GM12878 (cell line): Measurements from ENCODE around the gene NPY2R. TPM values are rescaled to one million over a fixed set of nuclear protein-coding genes. Genes with fewer than 3 reads are reported as not detected.

ENCODE experiments used
- ATAC-seq: fragments of 200-7000 bp; cut with Tn5 transposase; 3 replicates; pipeline ENCODE4 v1.9.1; 2020; ENCODE audit warnings: mild to moderate bottlenecking, moderate library complexity
- BruUV-seq: library from RNA; stranded (reverse); fragments of 400-500 nt; replicated peaks from 2 replicates; lab custom pipeline; 2021; lab: Mats Ljungman, UMichigan
- CTCF ChIA-PET: fragments of 300-600 bp; sonication (Branson Sonifier 250); formaldehyde crosslinking; extraction: SDS; loops from one replicate; lab custom pipeline; 2021; ENCODE audit warnings: inconsistent platforms; lab: Yijun Ruan, JAX
- POLR2A ChIA-PET: fragments of 350-600 bp; formaldehyde crosslinking; extraction: SDS; loops from one replicate; lab custom pipeline; 2021; ENCODE audit warnings: inconsistent platforms; lab: Charles Lee
- RAD21 ChIA-PET: fragments of 300-600 bp; sonication (Branson Sonifier 250); formaldehyde crosslinking; loops from one replicate; lab custom pipeline; 2023; ENCODE audit warnings: antibody characterized with exemption; ENCODE audit not compliant: unreplicated experiment; lab: Charles Lee
- SMC1A ChIA-PET: fragments of 300-600 bp; sonication (Branson Sonifier 250); formaldehyde crosslinking; loops from one replicate; lab custom pipeline; 2023; ENCODE audit not compliant: unreplicated experiment, uncharacterized antibody; lab: Charles Lee
- DNase-seq: peaks from one replicate; pipeline ENCODE4 v3.0.0-alpha.2; 2011; ENCODE audit warnings: low read depth, low spot score
- FAIRE-seq: peaks from 3 replicates; lab custom pipeline; 2011; peaks lifted over from hg19 to GRCh38; lab: Jason Lieb, UNC
- H2AFZ ChIP-seq: 2 replicates; pipeline ENCODE4 v1.6.0; 2011; ENCODE audit warnings: low read depth, low read length, control low read depth; ENCODE audit not compliant: control insufficient read depth
- H3K27ac ChIP-seq: 2 replicates; pipeline ENCODE4 v1.5.1; 2011; ENCODE audit warnings: control low read depth; ENCODE audit not compliant: control insufficient read depth, insufficient read depth
- H3K27me3 ChIP-seq, 2 experiments: replicated peaks in 1 of 2; 2 replicates each; pipeline versions ENCODE4 v1.6.0 to v1.6.1; 2011; ENCODE audit warnings: low read length in 1 of 2; ENCODE audit not compliant: control insufficient read depth in 2 of 2, insufficient read depth in 2 of 2
- H3K36me3 ChIP-seq, 2 experiments: 2 replicates each; pipeline ENCODE4 v1.5.1; 2011; ENCODE audit warnings: low read length in 1 of 2; ENCODE audit not compliant: control insufficient read depth in 2 of 2, insufficient read depth in 2 of 2
- H3K4me1 ChIP-seq: 2 replicates; pipeline ENCODE4 v1.6.1; 2011; ENCODE audit warnings: mild to moderate bottlenecking, low read length, moderate library complexity, mixed read lengths; ENCODE audit not compliant: control insufficient read depth, insufficient read depth
- H3K4me2 ChIP-seq: 2 replicates; pipeline ENCODE4 v1.6.0; 2011; ENCODE audit warnings: control low read depth; ENCODE audit not compliant: control insufficient read depth, insufficient read depth
- H3K4me3 ChIP-seq: fragments of 200-600 bp; sonication (generic); 2 replicates; pipeline ENCODE4 v1.5.1; 2016
- H3K79me2 ChIP-seq: 2 replicates; pipeline ENCODE4 v1.6.0; 2011; ENCODE audit warnings: low read length; ENCODE audit not compliant: control insufficient read depth, insufficient read depth
- H3K9ac ChIP-seq: 2 replicates; pipeline ENCODE4 v1.8.0; 2011; ENCODE audit warnings: low read length, control low read depth, mixed read lengths; ENCODE audit not compliant: control insufficient read depth, insufficient read depth
- H3K9me3 ChIP-seq: replicated peaks from 3 replicates; pipeline ENCODE4 v1.5.1; 2011; ENCODE audit warnings: mild to moderate bottlenecking, low read length; ENCODE audit not compliant: control insufficient read depth, insufficient read depth
- H4K20me1 ChIP-seq: 2 replicates; pipeline ENCODE4 v1.6.0; 2011; ENCODE audit not compliant: control insufficient read depth, insufficient read depth
- CREM ChIP-seq: IDR thresholded peaks from 2 replicates; pipeline ENCODE4 v1.6.1; 2014; ENCODE audit warnings: antibody characterized with exemption, low read depth
- ESRRA ChIP-seq: IDR thresholded peaks from 2 replicates; pipeline ENCODE4 v1.6.1; 2012; ENCODE audit warnings: mild to moderate bottlenecking, low read length, improper control_type of control experiment
- HSF1 ChIP-seq: fragments of 150-350 bp; IDR thresholded peaks from 2 replicates; pipeline ENCODE4 v1.6.1; 2014; ENCODE audit warnings: mild to moderate bottlenecking, low read depth, low read length
- KDM1A ChIP-seq: fragments of 200-600 bp; sonication (generic); IDR thresholded peaks from 2 replicates; pipeline ENCODE4 v1.6.1; 2016; ENCODE audit warnings: borderline replicate concordance
- KLF5 ChIP-seq: fragments of 450-650 bp; IDR thresholded peaks from 2 replicates; pipeline ENCODE4 v1.6.1; 2014; ENCODE audit warnings: mild to moderate bottlenecking; ENCODE audit not compliant: partially characterized antibody
- MLLT1 ChIP-seq: fragments of 450-650 bp; IDR thresholded peaks from 2 replicates; pipeline ENCODE4 v1.6.1; 2016; ENCODE audit warnings: mild to moderate bottlenecking
- MTA2 ChIP-seq: fragments of 450-650 bp; IDR thresholded peaks from 2 replicates; pipeline ENCODE4 v1.6.1; 2016; ENCODE audit warnings: low read depth, mild to moderate bottlenecking, moderate library complexity
- NR2C2 ChIP-seq: IDR thresholded peaks from 2 replicates; pipeline ENCODE4 v1.6.1; 2011; ENCODE audit warnings: borderline replicate concordance, low read depth; ENCODE audit not compliant: control insufficient read depth, insufficient read length
- NRF1 ChIP-seq: conservative IDR thresholded peaks from 2 replicates; pipeline ENCODE4 v1.6.1; 2011; ENCODE audit warnings: mild to moderate bottlenecking, low read depth, low read length, improper control_type of control experiment
- PAX8 ChIP-seq: fragments of 450-650 bp; IDR thresholded peaks from 2 replicates; pipeline ENCODE4 v1.6.1; 2017; ENCODE audit warnings: mild to moderate bottlenecking, moderate library complexity
- RB1 ChIP-seq: fragments of 450-650 bp; formaldehyde crosslinking; IDR thresholded peaks from 2 replicates; pipeline ENCODE4 v1.6.1; 2017; ENCODE audit warnings: mild to moderate bottlenecking, borderline replicate concordance
- TCF7 ChIP-seq: IDR thresholded peaks from 2 replicates; pipeline ENCODE4 v1.6.1; 2014; ENCODE audit warnings: antibody characterized with exemption, borderline replicate concordance
- WRNIP1 ChIP-seq: IDR thresholded peaks from 2 replicates; pipeline ENCODE4 v1.6.1; 2011; ENCODE audit warnings: low read depth, low read length, improper control_type of control experiment, borderline replicate concordance
- WGBS: methylation state at CpG from one replicate; pipeline ENCODE4 v1.1.6; 2016; ENCODE audit warnings: low lambda C conversion rate; ENCODE audit not compliant: insufficient replicate concordance, insufficient coverage; ENCODE audit errors: missing lambda C conversion rate; 5-methylcytosine and 5-hydroxymethylcytosine counted together
- in situ Hi-C: fragments of 300-500 bp; cut with MboI; formaldehyde crosslinking; loops from 9 replicates; pipeline ENCODE4 v1.14.3; 2018; ENCODE audit warnings: mixed read lengths
- intact Hi-C: fragments of 100-400 bp; cut with micrococcal nuclease; formaldehyde crosslinking; loops from one replicate; pipeline ENCODE4 v1.14.2; 2022; ENCODE audit not compliant: unreplicated experiment
- polyA plus RNA-seq, 11 experiments: library from polyadenylated mRNA; depleted of rRNA in 4 of 11; unstranded in 6 of 11; stranded (reverse) in 5 of 11; fragments of >200 nt; fragmentation: Nextera tagmentation in 4 of 11; fragmentation: Illumina TruSeq in 1 of 11; extraction: Ambion mirVana in 4 of 11; extraction: Trizol in 1 of 11; gene quantifications; 1 replicate in 1 of 11; 2 replicates in 10 of 11; pipeline versions ENCODE4 v1.2.1 to v1.2.3, GENCODE V29; 2011 to 2016; ENCODE audit warnings: inconsistent platforms in 2 of 11, missing spikeins in 2 of 11, low read depth in 1 of 11
- total RNA-seq, 4 experiments: library from RNA; depleted of rRNA in 3 of 4; stranded (reverse); fragments of >200 nt in 3 of 4; fragmentation: Illumina TruSeq in 1 of 4; extraction: Trizol in 1 of 4; gene quantifications; 2 replicates each; pipeline versions ENCODE4 v1.2.1 to v1.2.3, GENCODE V29; 2013 to 2021

Gene NPY2R
- total and polyA plus RNA-seq, 10 of the 15 experiments (the other 5 are each of a cell fraction or from before 2014, with no cell fraction given), result not detected

- in situ Hi-C loops, result no loop called here
- Histone ChIP-seq H3K9me3 (no peaks in the 10 kb centered on the region), H3K79me2 (no peaks in the 10 kb centered on the region), H2AFZ (no peak overlapping the region), H3K4me1 (no peaks in the 10 kb centered on the region), H3K9ac (no peak overlapping the region), H3K27ac (no peak overlapping the region), H3K4me3 (no peak overlapping the region), H4K20me1 (no peaks in the 10 kb centered on the region), H3K4me2 (no peak overlapping the region), H3K27me3 (no peaks in the 10 kb centered on the region), H3K36me3 (no peaks in the 10 kb centered on the region)
- POLR2A ChIA-PET, result no interaction called here
- SMC1A ChIA-PET, result no interaction called here
- FAIRE-seq (no peak), ATAC-seq (no peak), DNase-seq (no peak)
- RAD21 ChIA-PET, result no interaction called here
- CTCF ChIA-PET, result no interaction called here
- intact Hi-C loops, result no loop called here
- 29% methylated on average over 9 of the region's 9 CpGs for WGBS
- no TSS peak for BruUV-seq
- TF ChIP-seq KLF5, result no peak
- no peak for TF ChIP-seq NRF1
- no peak for TF ChIP-seq CREM
- no peak for TF ChIP-seq WRNIP1
- TF ChIP-seq RB1, result no peak
- TF ChIP-seq ESRRA, result no peak
- TF ChIP-seq KDM1A, result no peak
- TF ChIP-seq, all 136 proteins: peak for 0
Measured at GRCh38 chr4:155248002-155248896, 39.8 kb downstream of the NPY2R start.

- ChIA-PET SMC1A (no interaction called here), POLR2A (interaction anchor here (0.6 kb wide), 1 partner anchor 485 kb away, joined by 4 read pairs; no protein-coding TSS in a partner anchor), CTCF (no interaction called here), RAD21 (no interaction called here)
- H3K4me3 ChIP-seq, result no peak overlapping the region
- no peaks in the 10 kb centered on the region for H3K9me3 ChIP-seq
- DNase-seq (no peak), ATAC-seq (no peak), FAIRE-seq (no peak)
- no peaks in the 10 kb centered on the region for H3K27me3 ChIP-seq
- H3K36me3 ChIP-seq, result no peaks in the 10 kb centered on the region
- no peaks in the 10 kb centered on the region for H4K20me1 ChIP-seq
- BruUV-seq, result no TSS peak
- intact Hi-C loops, result no loop called here
- H3K9ac ChIP-seq, result no peak overlapping the region
- in situ Hi-C loops, result no loop called here
- no peak overlapping the region for H2AFZ ChIP-seq
- H3K27ac ChIP-seq, result no peak overlapping the region
- no peaks in the 10 kb centered on the region for H3K79me2 ChIP-seq
- no peaks in the 10 kb centered on the region for H3K4me1 ChIP-seq
- no peak overlapping the region for H3K4me2 ChIP-seq
- 14% methylated on average over 8 of the region's 8 CpGs for WGBS
- TF ChIP-seq PAX8 (no peak), HSF1 (no peak), TCF7 (no peak), MTA2 (no peak), MLLT1 (no peak), NR2C2 (no peak)
Measured at GRCh38 chr4:155249016-155249566, 40.7 kb downstream of the NPY2R start.
